Body of pancreas (tissue), 4 donors: ENCODE measurements around the gene COL27A1.

ENCODE experiments used
- POLR2A ChIP-seq, 3 donors: fragments of 450-650 bp; IDR thresholded peaks; one replicate each; pipeline ENCODE4 v1.6.1; 2016; ENCODE audit warnings: antibody characterized with exemption in 3 of 3, mild to moderate bottlenecking in 2 of 3
- TF ChIP-seq, protein P1 (sequence below), 7 experiments: fragments of 450-650 bp in 4 of 7; fragments of 200-600 bp in 3 of 7; sonication (generic) in 3 of 7; IDR thresholded peaks; one replicate each; pipeline ENCODE4 v1.5.1; 2016 to 2019; ENCODE audit warnings: antibody characterized with exemption in 7 of 7

DNA sequence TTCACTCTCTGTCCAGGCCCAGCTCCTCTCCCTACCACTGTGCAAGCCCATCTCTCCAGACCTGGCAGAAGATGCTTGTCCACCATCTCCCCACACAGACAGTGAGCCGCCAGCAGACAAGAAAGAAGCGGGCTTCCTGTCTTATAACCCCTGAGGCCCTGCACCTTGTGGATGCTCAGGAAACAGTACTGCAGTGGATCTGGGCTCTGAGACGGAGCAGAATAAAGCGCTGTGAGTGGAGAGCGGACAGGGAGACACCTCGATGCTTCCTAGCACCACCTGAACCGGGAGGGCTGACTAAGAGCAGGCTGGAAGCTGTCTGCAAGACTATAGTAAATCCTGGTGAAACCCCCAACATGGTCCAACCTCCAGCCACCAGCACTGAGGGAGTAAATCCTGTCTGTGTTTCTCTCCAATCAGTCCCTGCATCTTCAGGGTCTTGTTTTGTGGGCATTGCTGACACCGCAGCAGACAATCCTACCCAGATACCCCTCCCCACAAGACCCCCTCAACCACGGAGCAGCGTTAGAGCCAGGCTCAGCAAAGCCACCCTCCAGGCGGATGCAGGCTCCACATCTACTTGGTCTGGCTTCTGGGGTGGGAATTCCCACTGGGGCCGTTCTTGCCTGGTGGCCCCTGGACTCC lies 193.0 kb downstream of the COL27A1 start:
- TF ChIP-seq, protein P1, sequence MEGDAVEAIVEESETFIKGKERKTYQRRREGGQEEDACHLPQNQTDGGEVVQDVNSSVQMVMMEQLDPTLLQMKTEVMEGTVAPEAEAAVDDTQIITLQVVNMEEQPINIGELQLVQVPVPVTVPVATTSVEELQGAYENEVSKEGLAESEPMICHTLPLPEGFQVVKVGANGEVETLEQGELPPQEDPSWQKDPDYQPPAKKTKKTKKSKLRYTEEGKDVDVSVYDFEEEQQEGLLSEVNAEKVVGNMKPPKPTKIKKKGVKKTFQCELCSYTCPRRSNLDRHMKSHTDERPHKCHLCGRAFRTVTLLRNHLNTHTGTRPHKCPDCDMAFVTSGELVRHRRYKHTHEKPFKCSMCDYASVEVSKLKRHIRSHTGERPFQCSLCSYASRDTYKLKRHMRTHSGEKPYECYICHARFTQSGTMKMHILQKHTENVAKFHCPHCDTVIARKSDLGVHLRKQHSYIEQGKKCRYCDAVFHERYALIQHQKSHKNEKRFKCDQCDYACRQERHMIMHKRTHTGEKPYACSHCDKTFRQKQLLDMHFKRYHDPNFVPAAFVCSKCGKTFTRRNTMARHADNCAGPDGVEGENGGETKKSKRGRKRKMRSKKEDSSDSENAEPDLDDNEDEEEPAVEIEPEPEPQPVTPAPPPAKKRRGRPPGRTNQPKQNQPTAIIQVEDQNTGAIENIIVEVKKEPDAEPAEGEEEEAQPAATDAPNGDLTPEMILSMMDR (IDR thresholded peaks at IDR 0.05), result no peak
- TF ChIP-seq POLR2A (IDR thresholded peaks at IDR 0.05), result no peak
